Myocyte (in vitro differentiated cells): ENCODE results near the gene LYPD8. TPM values are rescaled to one million over a fixed set of nuclear protein-coding genes. Genes with fewer than 3 reads are reported as not detected.
"Not testable (repeated sequence)": the region's sequence is repeated elsewhere in the genome, so short reads cannot be mapped to it uniquely, and the experiment has no call there.

Experiments used
- DNase-seq: peaks from one replicate; pipeline ENCODE4 v3.0.0-alpha.2; 2012; ENCODE audit warnings: low read depth
- polyA plus RNA-seq: library from polyadenylated mRNA; unstranded; fragments of >200 nt; gene quantifications from one replicate; pipeline ENCODE4 v1.2.1, GENCODE V29; 2012; ENCODE audit warnings: missing spikeins
- total RNA-seq: library from RNA; depleted of rRNA; stranded (reverse); fragments of >200 nt; gene quantifications from 2 replicates; pipeline ENCODE4 v1.2.3, GENCODE V29; 2014

Gene LYPD8, protein sequence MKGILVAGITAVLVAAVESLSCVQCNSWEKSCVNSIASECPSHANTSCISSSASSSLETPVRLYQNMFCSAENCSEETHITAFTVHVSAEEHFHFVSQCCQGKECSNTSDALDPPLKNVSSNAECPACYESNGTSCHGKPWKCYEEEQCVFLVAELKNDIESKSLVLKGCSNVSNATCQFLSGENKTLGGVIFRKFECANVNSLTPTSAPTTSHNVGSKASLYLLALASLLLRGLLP
- total RNA-seq = not detected in 2 replicates
- polyA plus RNA-seq = 0.28 TPM

DNA sequence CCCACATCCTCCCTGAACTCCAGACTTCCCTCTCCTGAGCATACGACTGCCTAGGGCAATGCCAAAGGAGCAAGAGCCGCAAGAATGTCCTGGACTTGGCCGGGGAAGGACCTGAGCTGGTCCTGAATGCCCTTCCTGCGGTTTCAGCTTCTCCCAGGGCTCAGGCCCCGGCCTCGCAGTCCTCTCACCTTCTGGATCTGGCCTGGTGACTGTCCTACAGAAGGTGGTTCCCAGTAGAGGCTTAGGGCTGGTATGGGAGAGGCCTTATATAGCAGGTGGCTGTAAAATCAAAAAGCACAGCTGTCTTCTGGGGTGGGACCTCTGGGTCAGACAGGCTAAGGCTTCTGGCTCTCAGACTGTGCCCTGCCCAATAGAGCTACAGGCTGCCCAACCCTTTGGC is at the start of gene LYPD8:
TSS of gene LYPD8 (minus strand) at position 243 of the 400 bp plus-strand sequence. CDS start 4,678 bp downstream, outside the sequence.
- DNase-seq = peak; percentile 26

DNA sequence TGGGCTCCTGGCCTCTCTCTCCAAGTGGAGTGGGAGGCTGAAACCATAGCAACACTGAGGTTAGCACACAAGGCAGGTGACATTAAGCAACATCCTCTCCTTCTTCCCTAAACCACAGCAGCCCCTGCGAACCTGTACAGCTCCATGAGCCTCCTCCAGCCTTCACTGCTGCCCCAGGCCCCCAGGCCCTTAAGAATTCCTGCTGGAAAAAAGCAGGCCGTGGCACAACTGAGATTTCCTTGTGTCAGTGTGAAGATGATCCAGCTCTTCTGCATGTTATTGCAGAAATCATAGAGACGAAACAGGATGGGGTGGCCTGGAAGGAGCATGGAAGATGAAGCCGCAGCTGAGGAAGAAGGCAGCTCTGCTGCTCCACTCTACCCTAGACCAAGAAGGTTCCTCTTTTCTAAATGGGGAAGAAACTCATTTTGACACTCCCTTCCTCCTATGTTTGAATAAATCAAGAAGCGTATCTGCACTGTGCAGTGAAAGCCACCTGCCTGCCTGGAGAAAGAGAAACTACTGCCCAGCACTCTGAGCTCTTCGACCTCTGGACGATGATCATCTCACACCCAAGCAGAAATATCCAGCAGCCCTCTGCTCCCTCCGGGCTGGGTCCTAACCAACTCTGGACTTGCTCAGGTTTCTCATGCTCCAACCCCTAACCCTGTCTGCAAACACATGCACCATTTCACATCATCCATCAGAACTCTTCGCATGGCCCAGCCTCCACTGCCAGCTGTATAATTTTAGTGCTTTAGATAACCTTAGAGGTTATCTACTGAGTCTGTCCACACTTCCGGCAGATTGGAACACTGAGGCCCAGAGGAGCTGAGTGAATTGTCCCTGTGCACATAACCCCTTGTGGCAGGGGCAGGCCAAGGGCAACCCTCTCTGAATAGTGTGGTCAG is 49.5 kb upstream of the LYPD8 start:
- no peak for DNase-seq

DNA sequence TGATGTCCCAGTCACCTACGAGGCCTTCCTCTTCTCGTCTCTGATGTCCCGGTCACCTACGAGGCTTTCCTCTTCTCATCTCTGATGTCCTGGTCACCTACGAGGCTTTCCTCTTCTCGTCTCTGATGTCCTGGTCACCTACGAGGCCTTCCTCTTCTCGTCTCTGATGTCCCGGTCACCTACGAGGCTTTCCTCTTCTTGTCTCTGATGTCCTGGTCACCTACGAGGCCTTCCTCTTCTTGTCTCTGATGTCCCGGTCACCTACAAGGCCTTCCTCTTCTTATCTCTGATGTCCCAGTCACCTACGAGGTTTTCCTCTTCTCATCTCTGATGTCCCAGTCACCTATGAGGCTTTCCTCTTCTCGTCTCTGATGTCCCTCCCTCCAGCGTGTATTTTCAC is 47.9 kb upstream of the LYPD8 start:
- not testable (repeated sequence) for DNase-seq

- no peak for DNase-seq
Measured at GRCh38 chr1:248802454-248802853, 46.9 kb upstream of the LYPD8 start.

DNA sequence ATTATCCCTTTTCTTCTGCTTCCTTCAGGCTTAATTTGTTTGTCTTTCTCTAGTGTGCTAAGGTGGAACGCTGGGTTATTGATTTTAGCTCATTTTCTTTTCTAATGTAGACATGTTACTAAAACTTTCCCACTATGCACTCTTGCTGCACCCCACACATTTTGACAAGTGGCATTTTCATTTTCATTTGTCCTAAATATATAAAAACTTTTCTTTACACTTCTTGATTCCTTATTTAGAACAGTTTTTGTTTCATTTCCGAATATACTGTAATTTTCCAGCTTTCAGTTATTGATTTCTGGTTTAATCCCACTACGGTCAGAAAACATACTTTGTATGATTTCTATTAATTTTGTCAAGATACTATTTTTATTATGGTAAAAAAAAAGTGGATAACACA is 44.9 kb upstream of the LYPD8 start:
- no peak for DNase-seq

DNA sequence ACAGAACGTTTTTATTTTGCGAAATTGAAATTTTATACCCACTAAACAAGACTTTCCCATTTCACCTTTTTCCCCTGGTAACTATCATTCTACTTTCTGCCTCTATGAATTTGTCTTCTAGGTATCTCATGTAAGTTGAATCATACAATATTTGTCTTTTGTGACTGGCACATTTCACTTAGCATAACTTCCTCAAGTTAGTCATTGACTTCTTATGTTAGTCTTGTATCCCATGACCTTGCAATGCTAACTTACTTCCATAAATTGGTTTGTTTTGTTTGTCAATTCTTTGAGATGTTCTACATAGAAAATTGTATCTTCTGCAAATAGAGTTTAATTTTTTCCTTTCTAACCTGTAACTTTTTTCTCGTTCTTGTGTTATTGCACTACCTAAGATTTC is 43.2 kb upstream of the LYPD8 start:
- no peak for DNase-seq

DNA sequence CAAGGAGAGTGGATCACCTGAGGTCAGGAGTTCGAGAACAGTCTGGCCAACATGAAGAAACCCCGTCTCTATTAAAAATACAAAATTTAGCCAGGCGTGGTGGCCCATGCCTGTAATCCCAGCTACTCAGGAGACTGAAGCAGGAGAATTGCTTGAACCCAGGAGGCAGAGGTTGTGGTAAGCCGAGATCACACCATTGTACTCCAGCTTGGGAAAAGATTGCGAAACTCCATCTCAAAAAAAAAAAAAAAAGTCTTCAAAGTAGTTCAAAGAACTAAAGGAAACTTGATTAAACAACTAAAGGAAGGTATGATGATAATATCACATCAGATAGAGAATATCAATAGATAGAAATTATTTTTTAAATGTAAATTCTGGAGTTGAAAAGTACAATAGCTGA is 39.1 kb upstream of the LYPD8 start:
- not testable (repeated sequence) for DNase-seq

DNA sequence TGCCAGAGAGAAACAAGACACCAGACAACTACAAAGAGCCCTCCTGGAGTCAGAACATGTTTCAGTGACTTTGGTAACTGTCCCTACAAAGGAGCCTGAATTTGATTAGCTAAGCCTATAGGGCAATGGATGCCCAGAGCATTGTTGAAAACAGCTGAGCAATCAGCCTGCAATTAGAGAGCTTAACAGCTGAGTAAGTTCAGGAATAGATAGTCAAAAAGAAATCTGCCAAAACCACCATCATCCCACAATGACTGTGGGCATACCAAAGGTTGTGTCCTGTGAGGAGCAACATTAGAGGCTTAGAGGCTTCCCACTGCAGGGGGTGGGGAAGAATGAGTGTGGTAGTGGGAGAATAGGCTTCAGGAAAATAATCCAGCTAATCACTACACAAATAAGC is 38.0 kb upstream of the LYPD8 start:
- DNase-seq = peak; percentile 85

DNA sequence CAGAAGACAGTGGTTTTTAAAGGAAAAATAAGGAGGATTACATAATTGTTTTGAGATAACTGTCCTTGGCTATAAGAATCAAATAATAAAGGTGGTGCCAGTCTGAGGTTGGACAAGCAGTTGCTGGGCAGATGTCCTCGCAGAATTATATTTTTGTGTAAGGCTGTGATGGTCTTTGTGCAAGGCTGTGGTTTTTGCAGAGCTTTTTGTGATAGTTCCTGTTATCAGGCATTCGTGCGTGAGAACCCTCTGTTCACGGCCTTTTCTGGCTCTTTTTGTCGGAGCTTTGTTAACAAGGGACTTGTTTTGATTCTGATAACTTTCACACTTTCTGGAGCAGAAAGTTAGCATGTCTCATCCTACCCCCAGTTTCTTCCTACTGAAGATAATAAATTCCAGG is 36.8 kb upstream of the LYPD8 start:
- no peak for DNase-seq

GRCh38 chr1:248791010-248791409 is 35.5 kb upstream of the LYPD8 start:
- no peak for DNase-seq

DNA sequence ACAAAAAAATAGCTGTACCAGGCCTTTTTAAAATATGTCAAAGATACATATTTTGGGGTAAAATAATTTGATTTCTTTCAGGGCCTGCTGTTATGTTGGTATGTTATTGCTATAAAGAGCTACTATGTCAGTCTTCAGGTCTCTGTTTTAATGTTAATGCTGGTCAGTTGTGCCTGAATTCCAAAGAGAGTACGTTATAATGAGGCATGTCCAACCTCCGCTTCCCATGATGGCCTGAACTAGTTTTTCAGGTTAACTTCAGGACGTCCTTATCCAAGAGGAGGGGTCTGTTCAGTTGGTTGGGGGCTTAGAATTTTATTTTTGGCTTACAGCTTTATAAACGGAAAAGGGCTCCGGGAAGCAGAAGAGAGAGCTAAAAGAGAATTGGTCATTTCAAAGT is 34.9 kb upstream of the LYPD8 start:
- DNase-seq = no peak

DNA sequence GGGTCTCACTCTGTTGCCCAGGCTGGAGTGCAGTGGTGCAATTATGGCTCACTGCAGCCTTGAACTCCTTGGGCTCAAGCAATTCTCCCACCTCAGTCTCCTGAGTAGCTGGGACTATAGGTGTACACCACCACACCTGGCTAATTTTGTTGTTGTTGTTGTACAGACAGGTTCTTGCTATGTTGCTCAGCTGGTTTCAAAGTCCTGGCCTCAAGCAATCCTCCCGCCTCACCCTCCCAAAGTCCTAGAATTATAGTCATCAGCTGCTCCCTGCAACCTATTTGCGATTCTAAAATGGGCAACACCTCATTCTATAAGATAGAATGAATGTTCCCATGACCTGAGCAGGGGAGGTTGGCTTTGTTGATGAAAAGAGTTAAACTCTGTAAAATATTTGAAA is 33.8 kb upstream of the LYPD8 start:
- not testable (repeated sequence) for DNase-seq

GRCh38 chr1:248788327-248788726 is 32.8 kb upstream of the LYPD8 start:
- no peak for DNase-seq

DNA sequence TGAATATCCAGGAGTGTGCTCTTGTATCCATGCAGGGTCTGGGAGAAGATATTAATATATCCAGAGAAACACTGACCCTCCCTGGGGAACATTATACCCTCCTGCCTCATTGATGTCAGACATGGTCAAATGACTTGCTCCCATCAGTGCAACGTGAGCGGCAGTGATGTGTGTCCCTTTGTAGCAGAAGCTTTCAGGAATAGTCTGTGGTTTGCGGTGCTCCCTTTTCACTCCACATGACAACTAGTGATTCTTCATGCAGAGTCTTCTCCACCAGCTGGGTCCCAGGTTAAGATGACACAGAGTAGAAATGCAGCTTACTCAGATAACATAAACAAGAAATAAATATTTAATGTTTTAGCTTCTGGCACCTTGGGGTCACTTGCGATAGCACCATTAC is 31.9 kb upstream of the LYPD8 start:
- DNase-seq = peak; percentile 57

- peak; percentile 79 for DNase-seq
Measured at GRCh38 chr1:248786156-248786555, 30.6 kb upstream of the LYPD8 start.

- DNase-seq = no peak
Measured at GRCh38 chr1:248783367-248783766, 27.8 kb upstream of the LYPD8 start.

- no peak for DNase-seq
Measured at GRCh38 chr1:248782416-248783141, 27.0 kb upstream of the LYPD8 start.

DNA sequence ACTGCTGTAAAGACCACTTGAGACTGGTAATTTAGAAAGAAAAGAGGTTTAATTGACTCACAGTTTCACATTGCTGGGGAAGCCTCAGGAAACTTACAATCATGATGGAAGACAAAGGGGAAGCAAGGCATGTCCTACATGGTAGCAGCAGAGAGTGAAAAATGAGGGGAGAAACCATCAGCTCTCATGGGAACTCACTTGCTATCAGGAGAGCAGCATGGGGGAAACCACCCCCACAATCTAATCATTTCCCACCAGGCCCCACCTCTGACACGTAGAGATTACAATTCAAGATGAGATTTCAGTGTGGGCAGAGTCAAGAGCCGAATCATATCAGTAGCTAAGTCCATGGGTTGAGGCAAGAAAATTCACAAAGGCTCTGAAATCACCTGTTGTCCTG is 23.8 kb upstream of the LYPD8 start:
- no peak for DNase-seq

- no peak for DNase-seq
Measured at GRCh38 chr1:248778906-248779305, 23.3 kb upstream of the LYPD8 start.

DNA sequence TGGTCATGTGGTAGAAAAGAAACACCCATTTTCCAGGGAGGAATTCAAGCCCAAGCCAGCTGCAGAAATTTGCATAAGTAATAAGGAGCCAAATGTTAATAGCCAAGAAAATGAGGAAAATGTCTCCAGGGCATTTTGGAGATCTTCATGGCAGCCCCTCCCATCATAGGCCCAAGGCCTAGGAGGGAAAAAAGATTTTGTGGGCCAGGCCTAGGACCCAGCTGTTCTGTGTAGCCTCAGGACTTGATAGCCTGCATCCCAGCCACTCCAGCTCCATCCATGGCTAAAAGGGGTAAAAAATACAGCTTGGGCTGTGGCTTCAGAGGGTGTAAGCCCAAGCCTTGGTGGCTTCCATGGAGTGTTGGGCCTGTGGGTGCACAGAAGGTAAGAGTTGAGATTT is 21.4 kb upstream of the LYPD8 start:
- DNase-seq = no peak

DNA sequence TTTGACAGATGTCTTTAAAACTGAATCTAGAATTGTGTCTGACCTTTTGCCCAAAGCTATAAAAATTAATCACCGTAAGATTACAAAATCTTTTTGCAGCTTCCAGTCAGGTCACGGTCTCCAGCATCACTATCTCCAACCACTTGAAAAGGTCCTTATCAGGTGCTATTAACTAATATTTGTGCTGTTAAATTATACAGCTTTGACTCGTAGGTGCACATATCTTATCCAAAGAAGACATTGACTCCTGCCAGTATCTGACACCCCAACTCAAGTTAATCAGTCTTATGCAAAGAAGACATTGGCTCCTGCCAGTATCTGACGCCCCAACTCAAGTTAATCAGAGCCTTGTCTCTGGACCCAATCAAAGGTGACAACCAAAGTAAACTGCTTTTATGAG is 19.9 kb upstream of the LYPD8 start:
- DNase-seq = no peak

GRCh38 chr1:248759644-248760043 is 4.1 kb upstream of the LYPD8 start:
- no peak for DNase-seq
